ENCODE data around the gene ZNF217.
"Not testable (repeated sequence)": the region's sequence is repeated elsewhere in the genome, so short reads cannot be mapped to it uniquely, and the experiment has no call there.

The ZNF217 gene

DNA sequence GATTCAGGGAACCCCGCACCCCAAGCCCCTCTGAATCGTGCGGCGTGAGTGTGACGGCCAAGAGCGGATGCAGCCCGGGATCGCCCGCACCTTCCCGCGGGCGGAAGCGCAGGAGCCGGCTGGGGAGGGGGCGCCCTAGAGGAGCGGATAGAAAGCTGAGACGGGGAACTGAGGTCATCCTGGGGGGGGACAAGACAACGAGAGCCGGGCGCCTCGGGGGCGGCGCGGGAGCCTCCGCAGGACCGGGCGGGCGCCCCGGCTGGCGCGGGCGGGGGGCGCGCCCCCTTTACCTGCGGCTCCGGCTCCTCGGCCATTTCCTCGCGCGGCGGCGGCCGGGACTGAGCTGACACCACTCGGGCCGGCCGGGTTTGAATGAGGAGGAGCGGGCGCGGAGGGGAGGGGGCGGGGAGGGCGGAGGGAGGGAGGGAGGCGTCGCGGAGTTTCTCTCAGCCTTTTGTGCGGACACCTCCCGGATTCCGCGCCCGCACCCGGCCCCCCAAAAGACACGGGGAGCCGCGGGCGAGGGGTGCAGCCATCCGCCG lies at the start of gene ZNF217:
Gene ZNF217, minus strand, starts transcription at position 374 of the 542 bp plus-strand sequence. CDS start 11,013 bp downstream, outside the sequence.
- DNase-seq (ENCODE audit: low read depth in 2 of 2), result peak; percentile 62 to 72

DNA sequence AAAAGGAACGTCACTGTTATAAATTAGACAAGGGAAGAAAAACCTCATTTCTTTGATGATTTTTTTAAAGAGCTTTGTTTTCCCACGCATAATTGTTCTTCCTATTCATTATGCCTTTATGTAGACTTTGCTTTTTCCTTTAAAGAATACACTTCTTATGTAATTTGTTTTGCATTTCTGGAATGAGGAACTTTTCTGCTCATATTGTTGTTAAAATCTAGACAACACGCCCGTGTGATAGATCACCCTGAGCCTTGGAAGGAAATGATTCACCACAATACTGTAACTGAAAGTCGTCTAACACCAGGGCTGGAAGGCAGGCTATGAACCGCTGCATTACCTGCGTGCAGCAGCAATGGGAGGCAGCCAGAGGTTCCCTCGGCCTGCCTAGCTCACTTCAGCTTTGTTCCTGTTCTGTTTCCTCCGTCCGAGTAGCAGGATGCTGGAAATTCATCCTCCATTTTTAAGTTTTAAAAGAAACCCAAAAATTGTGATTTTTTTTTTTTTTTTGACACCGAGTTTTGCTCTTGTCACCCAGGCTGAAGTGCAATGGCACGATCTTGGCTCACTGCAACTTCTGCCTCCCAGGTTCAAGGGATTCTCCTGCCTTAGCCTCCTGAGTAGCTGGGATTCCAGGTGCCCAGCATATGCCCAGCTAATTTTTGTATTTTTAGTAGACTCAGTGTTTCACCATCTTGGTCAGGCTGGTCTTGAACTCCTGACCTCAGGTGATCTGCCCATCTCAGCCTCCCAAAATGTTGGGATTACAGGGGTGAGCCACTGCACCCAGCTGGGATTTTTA lies 49.6 kb upstream of the ZNF217 start:
- DNase-seq (ENCODE audit: low read depth in 2 of 2), result peak; percentile 50 to 51

DNA sequence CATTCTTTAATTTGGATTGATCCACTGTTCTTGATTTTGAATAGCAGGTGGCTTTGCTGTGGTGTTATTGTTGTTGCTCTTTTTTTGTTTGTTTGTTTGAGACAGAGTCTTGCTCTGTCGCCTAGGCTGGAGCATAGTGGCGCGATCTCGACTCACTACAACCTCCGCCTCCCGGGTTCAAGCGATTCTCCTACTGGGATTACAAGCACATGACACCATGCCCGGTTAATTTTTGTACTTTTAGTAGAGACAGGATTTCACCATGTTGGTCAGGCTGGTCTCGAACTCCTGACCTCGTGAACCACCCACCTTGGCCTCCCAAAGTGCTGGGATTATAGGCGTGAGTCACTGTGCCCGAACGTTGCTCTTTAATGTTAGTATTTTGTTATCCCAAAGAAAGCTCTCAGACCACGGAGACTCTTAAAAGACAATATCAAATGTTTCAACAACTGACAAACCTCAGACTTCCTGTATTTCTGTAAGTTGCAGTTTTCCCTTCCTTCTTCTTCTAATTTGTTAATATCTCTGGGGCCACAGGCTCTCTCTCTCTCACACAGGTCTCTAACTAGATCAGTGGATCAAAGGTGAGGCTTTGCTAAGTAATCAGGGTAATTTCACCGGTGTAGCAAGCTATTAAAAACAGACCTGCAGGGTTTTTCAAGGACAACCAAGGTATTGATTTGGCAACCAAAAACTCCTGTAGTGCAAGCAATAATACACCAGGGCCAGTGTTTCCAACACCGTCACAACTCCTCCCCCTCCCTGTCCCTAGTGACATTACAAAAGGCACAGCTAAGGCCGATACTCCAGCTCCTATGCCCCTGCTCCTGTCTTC lies 48.8 kb upstream of the ZNF217 start:
- peak; percentile 17 to 28 for DNase-seq (ENCODE audit: low read depth in 2 of 2)

DNA sequence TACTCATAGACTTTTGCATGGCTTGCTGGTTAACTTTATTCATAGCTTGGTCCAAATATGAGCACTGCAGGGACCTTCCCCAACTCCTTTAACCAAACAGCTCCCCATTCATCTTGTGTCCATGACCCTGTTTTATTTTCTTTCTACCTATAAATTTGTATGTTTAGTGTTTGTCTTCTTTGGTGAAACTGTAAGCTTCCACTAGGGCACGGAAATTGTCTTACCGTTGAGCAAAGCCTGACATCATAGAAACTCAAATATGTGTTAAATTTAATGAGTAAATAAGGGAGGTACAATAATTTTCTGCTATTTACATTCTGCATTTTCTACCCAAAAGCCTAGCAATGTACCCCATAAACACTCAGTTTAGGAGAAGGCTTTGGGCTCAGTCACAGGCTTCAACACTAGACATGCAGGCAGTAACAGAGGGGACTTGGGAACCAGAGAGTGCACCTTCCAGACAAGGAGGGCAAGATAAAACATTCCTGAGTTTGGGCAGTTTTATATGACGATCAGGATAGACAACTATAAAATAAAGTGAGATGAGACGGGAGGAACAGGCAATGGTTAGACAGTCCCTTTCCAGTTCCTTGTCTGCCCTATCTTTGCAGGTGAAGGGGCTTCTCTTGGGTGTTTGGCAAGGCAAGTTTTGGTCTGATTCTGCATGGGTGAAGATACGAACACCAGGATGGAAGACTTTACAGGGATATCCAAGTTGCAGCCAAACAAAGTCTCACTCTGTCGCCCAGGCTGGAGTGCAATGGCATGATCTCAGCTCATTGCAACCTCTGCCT lies 46.2 kb upstream of the ZNF217 start:
- no peak for DNase-seq (ENCODE audit: low read depth in 2 of 2)

- no peak for DNase-seq (ENCODE audit: low read depth in 2 of 2)
Measured at GRCh38 chr20:53639128-53639527, 45.5 kb upstream of the ZNF217 start.

- DNase-seq (ENCODE audit: low read depth in 2 of 2), result not testable (repeated sequence)
Measured at GRCh38 chr20:53637310-53637709, 43.7 kb upstream of the ZNF217 start.

- DNase-seq (ENCODE audit: low read depth in 2 of 2), result no peak
Measured at GRCh38 chr20:53636540-53637097, 43.0 kb upstream of the ZNF217 start.

DNA sequence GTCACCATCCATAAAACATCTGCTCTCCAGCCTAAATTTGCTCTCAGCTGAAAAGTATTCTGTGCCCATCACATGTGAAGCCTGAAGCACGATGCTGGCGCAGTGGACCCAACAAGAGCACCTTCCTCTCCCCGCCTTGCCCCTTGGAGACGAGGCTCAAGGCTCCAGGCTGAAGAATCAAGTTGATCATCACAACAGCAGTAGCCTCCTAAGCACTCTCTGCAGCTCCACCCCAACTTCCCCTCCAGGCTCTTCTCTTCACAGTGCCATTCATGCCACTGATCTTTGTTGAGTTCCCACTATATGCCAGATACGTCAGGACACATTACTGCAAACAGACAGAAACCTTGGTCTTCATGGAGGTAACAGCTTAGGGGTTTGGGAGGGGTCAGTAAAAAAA lies 41.6 kb upstream of the ZNF217 start:
- no peak for DNase-seq (ENCODE audit: low read depth in 2 of 2)

DNA sequence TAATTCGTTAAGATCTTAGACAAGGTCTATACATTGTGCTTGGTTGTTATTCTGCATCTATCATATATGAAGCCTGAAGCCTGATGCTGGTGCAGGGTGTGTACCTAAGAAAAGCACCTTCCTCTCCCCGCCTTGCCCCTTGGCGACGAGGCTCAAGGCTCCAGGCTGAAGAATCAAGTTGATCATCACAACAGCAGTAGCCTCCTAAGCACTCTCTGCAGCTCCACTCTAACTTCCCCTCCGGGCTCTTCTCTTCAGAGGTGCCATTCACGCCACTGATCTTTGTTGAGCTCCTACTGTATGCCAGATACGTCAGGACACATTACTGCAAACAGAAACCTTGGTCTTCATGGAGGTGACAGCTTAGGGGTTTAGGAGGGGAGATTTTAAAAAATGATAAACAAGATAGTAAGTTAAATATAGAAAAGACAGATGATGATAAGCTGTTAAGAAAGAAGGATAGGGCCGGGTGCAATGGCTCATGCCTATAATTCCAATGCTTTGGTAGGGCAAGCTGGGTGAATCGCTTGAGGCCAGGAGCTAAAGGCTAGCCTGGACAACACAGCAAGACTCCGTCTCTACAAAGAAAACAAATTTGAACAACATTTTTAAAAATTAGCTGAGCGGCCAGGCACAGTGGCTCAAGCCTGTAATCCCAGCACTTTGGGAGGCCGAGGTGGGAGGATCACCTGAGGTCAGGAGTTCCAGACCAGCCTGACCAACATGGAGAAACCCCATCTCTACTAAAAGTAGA lies 38.4 kb upstream of the ZNF217 start:
- no peak for DNase-seq (ENCODE audit: low read depth in 2 of 2)

DNA sequence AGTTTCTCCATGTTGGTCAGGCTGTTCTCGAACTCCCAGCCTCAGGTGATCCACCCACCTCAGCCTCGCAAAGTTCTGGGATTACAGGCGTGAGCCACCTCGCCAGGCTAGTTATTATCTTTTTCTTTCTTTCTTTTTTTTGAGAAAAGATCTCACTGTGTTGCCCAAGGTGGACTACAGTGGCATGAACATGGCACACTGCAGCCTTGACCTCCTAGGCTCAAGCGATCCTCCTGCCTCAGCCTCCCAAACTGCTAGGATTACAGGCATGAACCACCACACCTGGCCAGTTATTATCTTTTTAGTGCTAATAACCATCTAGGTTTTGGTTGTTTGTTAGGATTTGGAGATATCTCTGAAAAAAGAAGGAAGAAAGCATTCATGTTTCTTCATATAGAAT lies 35.8 kb upstream of the ZNF217 start:
- DNase-seq (ENCODE audit: low read depth in 2 of 2), result no peak

DNA sequence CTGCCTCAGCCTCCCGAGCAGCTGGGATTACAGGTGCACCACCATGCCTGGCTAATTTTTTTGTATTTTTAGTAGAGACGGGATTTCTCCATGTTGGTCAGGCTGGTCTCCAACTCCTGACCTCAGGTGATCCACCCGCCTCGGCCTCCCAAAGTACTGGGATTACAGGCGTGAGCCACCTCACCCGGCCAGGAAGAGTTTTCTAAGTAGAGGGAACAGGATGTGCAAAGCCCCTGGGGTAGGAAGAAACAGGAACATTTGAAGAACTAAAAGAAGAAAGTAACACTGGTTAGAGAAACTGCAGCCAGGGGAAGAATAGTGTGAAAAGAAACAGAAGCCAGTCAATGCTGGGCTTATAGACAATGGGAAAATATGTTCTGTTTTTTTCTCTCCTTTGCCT lies 35.1 kb upstream of the ZNF217 start:
- not testable (repeated sequence) for DNase-seq (ENCODE audit: low read depth in 2 of 2)

DNA sequence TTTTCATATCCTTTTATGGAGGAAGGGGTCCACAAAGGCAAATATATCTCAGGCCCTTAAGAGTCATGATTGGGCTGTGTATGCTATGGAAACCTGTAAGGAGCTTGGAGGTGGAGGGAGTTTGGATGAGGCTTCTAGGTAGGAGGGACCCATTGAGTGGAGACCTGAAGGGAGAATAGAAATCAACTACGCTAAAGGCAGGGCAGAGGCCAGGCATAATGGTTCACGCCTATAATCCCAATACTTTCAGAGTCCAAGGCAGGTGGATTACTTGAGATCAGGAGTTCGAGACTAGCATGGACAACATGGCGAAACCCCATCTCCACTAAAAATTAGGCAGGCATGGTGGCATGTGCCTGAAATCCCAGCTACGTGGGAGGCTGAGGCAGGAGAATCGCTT lies 34.4 kb upstream of the ZNF217 start:
- no peak for DNase-seq (ENCODE audit: low read depth in 2 of 2)

GRCh38 chr20:53627001-53627400 lies 33.4 kb upstream of the ZNF217 start:
- not testable (repeated sequence) for DNase-seq (ENCODE audit: low read depth in 2 of 2)

DNA sequence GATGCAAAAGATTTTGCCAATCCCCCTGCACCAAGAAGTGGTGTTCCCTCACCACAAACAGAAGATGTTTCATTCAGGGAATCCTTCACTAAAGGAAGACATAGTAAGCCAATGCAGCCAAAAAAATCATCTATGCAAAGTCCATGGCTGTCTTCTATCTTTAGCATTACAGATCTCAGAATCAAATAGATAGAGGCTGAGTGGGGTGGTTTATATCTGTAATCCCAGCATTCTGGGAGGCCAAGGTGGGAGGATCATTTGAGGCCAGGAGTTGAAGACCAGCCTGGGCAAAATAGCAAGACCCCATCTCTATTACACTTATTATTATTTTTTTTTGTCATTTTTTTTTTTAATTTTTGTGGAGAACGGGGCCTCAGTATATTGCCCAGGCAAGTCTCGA lies 32.9 kb upstream of the ZNF217 start:
- no peak for DNase-seq (ENCODE audit: low read depth in 2 of 2)

- DNase-seq (ENCODE audit: low read depth in 2 of 2), result no peak
Measured at GRCh38 chr20:53625311-53626129, 31.9 kb upstream of the ZNF217 start.

GRCh38 chr20:53624927-53625250 lies 31.2 kb upstream of the ZNF217 start:
- not testable (repeated sequence) for DNase-seq (ENCODE audit: low read depth in 2 of 2)

DNA sequence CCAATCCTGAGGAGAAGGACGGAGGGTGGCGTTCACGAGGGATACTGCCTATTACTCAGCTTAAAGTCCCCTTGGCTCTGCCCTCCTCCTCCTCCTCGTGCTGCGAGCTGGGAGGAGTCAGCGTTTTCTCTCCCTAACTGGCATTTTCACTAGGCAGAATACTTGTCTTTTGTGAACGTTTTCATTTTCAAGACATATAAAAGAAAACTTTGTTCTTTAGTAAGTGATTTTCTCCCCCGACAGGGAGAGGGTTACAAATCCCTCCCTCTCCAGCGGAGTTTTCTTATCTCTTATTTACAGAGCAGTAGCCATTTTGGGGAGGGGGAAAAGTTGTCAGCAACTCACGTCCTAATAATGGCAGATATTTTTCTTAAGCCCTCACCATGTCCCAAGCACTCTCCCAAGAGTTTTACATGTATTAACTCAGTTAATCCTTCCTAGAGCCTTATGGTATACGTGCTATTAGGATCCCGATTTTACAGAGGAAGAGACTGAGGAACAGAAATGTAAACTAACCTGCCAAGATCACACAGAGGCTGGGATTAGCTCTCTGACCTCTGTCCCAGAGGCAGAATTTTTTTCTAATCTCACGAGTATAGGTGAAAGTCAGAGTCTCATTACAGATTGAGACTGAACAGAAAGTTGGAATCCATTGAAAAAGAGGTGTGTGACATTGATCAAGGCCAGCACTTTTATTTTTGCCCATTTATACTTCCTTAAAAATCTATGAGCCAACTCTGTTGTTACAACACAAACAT lies 30.0 kb upstream of the ZNF217 start:
- DNase-seq (ENCODE audit: low read depth in 2 of 2), result no peak

DNA sequence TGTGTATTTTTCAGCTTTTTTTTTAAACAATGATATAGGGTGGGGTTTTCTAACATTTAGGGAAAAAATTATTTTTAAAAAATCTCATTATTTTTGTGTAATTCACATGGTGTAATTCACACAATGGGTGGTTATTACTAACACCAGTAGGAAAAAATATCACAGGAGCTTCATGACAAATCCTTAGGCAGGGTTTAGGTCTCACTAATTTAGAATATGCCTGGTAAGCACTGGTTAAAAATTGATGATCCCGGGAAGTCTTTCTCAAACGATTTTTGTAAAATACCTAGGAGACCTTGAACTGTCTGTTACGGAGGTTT lies 29.5 kb upstream of the ZNF217 start:
- no peak for DNase-seq (ENCODE audit: low read depth in 2 of 2)

Measured in stimulated activated CD4-positive, alpha-beta T cell treated with anti-CD3 and anti-CD28 coated beads, Interleukin-15, amount 100 ng/mL, for 48 hours (primary cell).